GM23338 (cell line): ENCODE measurements around the gene SLC7A5. TPM values are rescaled to one million over a fixed set of nuclear protein-coding genes. Genes with fewer than 3 reads are reported as not detected.

Source experiments
- ATAC-seq: fragments of 200-7000 bp; cut with Tn5 transposase; 3 replicates; pipeline ENCODE4 v1.9.1; 2020
- DNase-seq: peaks from one replicate; pipeline ENCODE4 v3.0.0-alpha.2; 2015; ENCODE audit warnings: low spot score
- H2AFZ ChIP-seq: fragments of 200-600 bp; sonication (generic); 2 replicates; pipeline ENCODE4 v1.8.0; 2016; ENCODE audit warnings: antibody characterized with exemption, mild to moderate bottlenecking, moderate library complexity
- H3F3A ChIP-seq: fragments of 200-600 bp; sonication (generic); replicated peaks from 2 replicates; pipeline ENCODE4 v1.8.0; 2017; ENCODE audit warnings: antibody characterized with exemption, mixed run types, low read depth
- H3K27ac ChIP-seq: fragments of 200-600 bp; sonication (generic); 2 replicates; pipeline ENCODE4 v1.6.1; 2016; ENCODE audit warnings: low read depth
- H3K27me3 ChIP-seq: fragments of 200-600 bp; sonication (generic); 2 replicates; pipeline ENCODE4 v1.8.0; 2016; ENCODE audit warnings: mild to moderate bottlenecking, mixed run types, moderate library complexity; ENCODE audit not compliant: insufficient read depth
- H3K36me3 ChIP-seq: fragments of 200-600 bp; sonication (generic); 2 replicates; pipeline ENCODE4 v1.8.0; 2016; ENCODE audit warnings: mild to moderate bottlenecking; ENCODE audit not compliant: insufficient read depth
- H3K4me1 ChIP-seq: fragments of 200-600 bp; sonication (generic); 2 replicates; pipeline ENCODE4 v1.8.0; 2016; ENCODE audit warnings: mild to moderate bottlenecking, moderate library complexity; ENCODE audit not compliant: insufficient read depth
- H3K4me2 ChIP-seq: fragments of 200-600 bp; sonication (generic); 2 replicates; pipeline ENCODE4 v1.7.1; 2017; ENCODE audit warnings: mixed run types
- H3K4me3 ChIP-seq: fragments of 200-600 bp; sonication (generic); 2 replicates; pipeline ENCODE4 v1.6.1; 2016; ENCODE audit warnings: mixed run types
- H3K79me2 ChIP-seq: fragments of 200-600 bp; sonication (generic); replicated peaks from 2 replicates; pipeline ENCODE4 v1.8.0; 2017; ENCODE audit warnings: mild to moderate bottlenecking; ENCODE audit not compliant: insufficient read depth
- H3K9me2 ChIP-seq: fragments of 200-600 bp; sonication (generic); 2 replicates; pipeline ENCODE4 v1.8.0; 2017; ENCODE audit not compliant: insufficient read depth
- H4K20me1 ChIP-seq: fragments of 200-600 bp; sonication (generic); replicated peaks from 2 replicates; pipeline ENCODE4 v1.8.0; 2017; ENCODE audit warnings: mild to moderate bottlenecking; ENCODE audit not compliant: insufficient read depth
- H3K27ac Mint-ChIP-seq: 2 replicates; pipeline ENCODE4 v1.8.0; 2020; ENCODE audit warnings: inconsistent platforms, mild to moderate bottlenecking, moderate library complexity, mixed read lengths
- H3K27me3 Mint-ChIP-seq: 3 replicates; pipeline ENCODE4 v1.8.0; 2022; ENCODE audit warnings: low read depth, mild to moderate bottlenecking, moderate library complexity, mixed read lengths, inconsistent platforms; ENCODE audit not compliant: insufficient read depth, poor library complexity
- H3K36me3 Mint-ChIP-seq: 3 replicates; pipeline ENCODE4 v1.8.0; 2021; ENCODE audit warnings: low read depth, mild to moderate bottlenecking, inconsistent platforms, moderate library complexity, mixed read lengths
- H3K4me1 Mint-ChIP-seq: 3 replicates; pipeline ENCODE4 v1.8.0; 2020; ENCODE audit warnings: mild to moderate bottlenecking, inconsistent platforms, mixed read lengths
- H3K4me3 Mint-ChIP-seq: 3 replicates; pipeline ENCODE4 v1.8.0; 2021; ENCODE audit warnings: moderate library complexity, mild to moderate bottlenecking, inconsistent platforms, mixed read lengths
- H3K9me3 Mint-ChIP-seq: 3 replicates; pipeline ENCODE4 v1.8.0; 2020; ENCODE audit warnings: moderate library complexity, mild to moderate bottlenecking, inconsistent platforms, mixed read lengths
- CTCF ChIP-seq, 2 experiments: fragments of 200-600 bp in 1 of 2; sonication (generic) in 1 of 2; conservative IDR thresholded peaks; 2 replicates each; pipeline versions ENCODE4 v1.5.1 to v1.6.1; 2016 to 2017; ENCODE audit warnings: antibody characterized with exemption in 2 of 2, low read depth in 2 of 2, mild to moderate bottlenecking in 2 of 2, moderate library complexity in 1 of 2
- ETS1 ChIP-seq: IDR thresholded peaks from 2 replicates; pipeline ENCODE4 v1.6.1; 2016; ENCODE audit warnings: antibody characterized with exemption
- JUNB ChIP-seq: IDR thresholded peaks from one replicate; pipeline ENCODE4 v1.6.1; 2016; ENCODE audit warnings: antibody characterized with exemption; ENCODE audit not compliant: unreplicated experiment
- NANOG ChIP-seq: IDR thresholded peaks from 2 replicates; pipeline ENCODE4 v1.6.1; 2016; ENCODE audit warnings: antibody characterized with exemption, borderline replicate concordance
- POLR2AphosphoS5 ChIP-seq: IDR thresholded peaks from 2 replicates; pipeline ENCODE4 v1.6.1; 2016; ENCODE audit warnings: antibody characterized with exemption, low read depth
- polyA plus RNA-seq: library from polyadenylated mRNA; unstranded; fragments of >200 nt; fragmentation: Nextera tagmentation; extraction: Ambion mirVana; gene quantifications from 2 replicates; pipeline ENCODE4 v1.2.1, GENCODE V29; 2016
- total RNA-seq: library from RNA; depleted of rRNA; stranded (reverse); fragments of >200 nt; shearing (Covaris generic); gene quantifications from 2 replicates; pipeline ENCODE4 v1.2.3, GENCODE V29; 2014

SLC7A5 gene
- total and polyA plus RNA-seq, 2 experiments from 2014 or later, result 107 to 386 TPM

- ATAC-seq (peak; percentile 45), DNase-seq (peak; percentile 82)
- no peaks in the 10 kb centered on the region for H3K9me2 ChIP-seq
- no peak overlapping the region for H3K4me2 ChIP-seq
- H3K4me1 Mint-ChIP-seq, result peaks cover 51% of the 10 kb centered on the region
- peak overlapping the region; percentile 87 for H3K27ac ChIP-seq
- H3K79me2 ChIP-seq, result peaks cover 82% of the 10 kb centered on the region
- no peak overlapping the region for H2AFZ ChIP-seq
- TF ChIP-seq CTCF (conservative IDR thresholded peaks at IDR 0.05; ENCODE audit: low read depth in 2 of 2), result peak; percentile 95
- no peak for TF ChIP-seq JUNB
- peak; percentile 19; the same call in 1 of the 2 replicates for TF ChIP-seq POLR2AphosphoS5
- TF ChIP-seq NANOG, result no peak
- H3K4me1 ChIP-seq, result peaks cover 45% of the 10 kb centered on the region
- peaks cover 67% of the 10 kb centered on the region for H3K36me3 Mint-ChIP-seq
- H3K9me3 Mint-ChIP-seq, result no peaks in the 10 kb centered on the region
- H3K27ac Mint-ChIP-seq, result peak overlapping the region; percentile 82
- peaks cover 34% of the 10 kb centered on the region for H3F3A ChIP-seq
- H4K20me1 ChIP-seq, result peaks cover 4% of the 10 kb centered on the region
- H3K27me3 ChIP-seq, result no peaks in the 10 kb centered on the region
- peaks cover 12% of the 10 kb centered on the region; the same call in 1 of the 2 replicates for H3K36me3 ChIP-seq
- H3K27me3 Mint-ChIP-seq, result peaks cover 22% of the 10 kb centered on the region
- no peak overlapping the region for H3K4me3 ChIP-seq
- no peak overlapping the region for H3K4me3 Mint-ChIP-seq
Measured at GRCh38 chr16:87850009-87851006, 19.0 kb downstream of the SLC7A5 start.

DNA sequence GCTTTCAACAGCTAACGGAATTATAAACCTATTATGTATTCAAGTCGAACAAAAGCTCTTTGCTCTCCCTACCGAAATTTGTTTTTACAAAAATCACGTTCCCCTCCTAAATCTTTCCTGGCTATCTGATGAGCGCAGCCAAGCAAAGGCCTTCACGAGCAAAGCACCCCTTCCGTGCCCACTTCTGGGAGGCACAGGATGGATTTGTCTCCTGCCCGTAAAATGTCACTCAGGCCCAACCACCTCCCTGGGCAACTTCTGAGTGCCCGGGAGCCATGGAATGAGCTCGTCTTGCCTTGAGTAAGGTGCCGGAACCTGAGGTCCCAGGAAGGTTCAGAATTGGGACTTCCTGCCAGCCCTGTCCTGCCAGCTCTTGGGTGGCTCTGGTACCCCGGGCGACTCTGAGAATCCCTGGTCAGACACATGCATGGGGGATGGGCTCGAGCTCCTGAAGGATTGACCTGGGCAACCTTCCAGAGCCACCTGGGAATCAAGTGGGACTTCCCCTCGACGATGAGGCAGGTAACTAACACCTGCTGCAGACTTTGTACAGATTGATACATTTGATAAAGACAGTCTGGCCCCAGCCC is 19.8 kb downstream of the SLC7A5 start:
- no peak overlapping the region for H3K4me2 ChIP-seq
- ATAC-seq (no peak), DNase-seq (no peak)
- H3K9me3 Mint-ChIP-seq, result no peaks in the 10 kb centered on the region
- H3K4me1 ChIP-seq, result peaks cover 39% of the 10 kb centered on the region
- peaks cover 38% of the 10 kb centered on the region for H3F3A ChIP-seq
- H3K4me3 ChIP-seq, result no peak overlapping the region
- no peaks in the 10 kb centered on the region for H3K27me3 ChIP-seq
- peaks cover 54% of the 10 kb centered on the region for H3K4me1 Mint-ChIP-seq
- TF ChIP-seq ETS1, result no peak
- H3K27ac Mint-ChIP-seq, result peak overlapping the region; percentile 82
- peaks cover 12% of the 10 kb centered on the region; the same call in 1 of the 2 replicates for H3K36me3 ChIP-seq
- no peak overlapping the region for H2AFZ ChIP-seq
- peaks cover 70% of the 10 kb centered on the region for H3K36me3 Mint-ChIP-seq
- H3K4me3 Mint-ChIP-seq, result no peak overlapping the region
- H3K27ac ChIP-seq, result no peak overlapping the region
- peaks cover 82% of the 10 kb centered on the region for H3K79me2 ChIP-seq
- H3K9me2 ChIP-seq, result no peaks in the 10 kb centered on the region
- H3K27me3 Mint-ChIP-seq, result peaks cover 28% of the 10 kb centered on the region
- H4K20me1 ChIP-seq, result peaks cover 5% of the 10 kb centered on the region; the same call in 1 of the 2 replicates
